ENCODE results near the gene PLCH2. TPM values are rescaled to one million over a fixed set of nuclear protein-coding genes. Genes with fewer than 3 reads are reported as not detected.

PLCH2 gene, protein sequence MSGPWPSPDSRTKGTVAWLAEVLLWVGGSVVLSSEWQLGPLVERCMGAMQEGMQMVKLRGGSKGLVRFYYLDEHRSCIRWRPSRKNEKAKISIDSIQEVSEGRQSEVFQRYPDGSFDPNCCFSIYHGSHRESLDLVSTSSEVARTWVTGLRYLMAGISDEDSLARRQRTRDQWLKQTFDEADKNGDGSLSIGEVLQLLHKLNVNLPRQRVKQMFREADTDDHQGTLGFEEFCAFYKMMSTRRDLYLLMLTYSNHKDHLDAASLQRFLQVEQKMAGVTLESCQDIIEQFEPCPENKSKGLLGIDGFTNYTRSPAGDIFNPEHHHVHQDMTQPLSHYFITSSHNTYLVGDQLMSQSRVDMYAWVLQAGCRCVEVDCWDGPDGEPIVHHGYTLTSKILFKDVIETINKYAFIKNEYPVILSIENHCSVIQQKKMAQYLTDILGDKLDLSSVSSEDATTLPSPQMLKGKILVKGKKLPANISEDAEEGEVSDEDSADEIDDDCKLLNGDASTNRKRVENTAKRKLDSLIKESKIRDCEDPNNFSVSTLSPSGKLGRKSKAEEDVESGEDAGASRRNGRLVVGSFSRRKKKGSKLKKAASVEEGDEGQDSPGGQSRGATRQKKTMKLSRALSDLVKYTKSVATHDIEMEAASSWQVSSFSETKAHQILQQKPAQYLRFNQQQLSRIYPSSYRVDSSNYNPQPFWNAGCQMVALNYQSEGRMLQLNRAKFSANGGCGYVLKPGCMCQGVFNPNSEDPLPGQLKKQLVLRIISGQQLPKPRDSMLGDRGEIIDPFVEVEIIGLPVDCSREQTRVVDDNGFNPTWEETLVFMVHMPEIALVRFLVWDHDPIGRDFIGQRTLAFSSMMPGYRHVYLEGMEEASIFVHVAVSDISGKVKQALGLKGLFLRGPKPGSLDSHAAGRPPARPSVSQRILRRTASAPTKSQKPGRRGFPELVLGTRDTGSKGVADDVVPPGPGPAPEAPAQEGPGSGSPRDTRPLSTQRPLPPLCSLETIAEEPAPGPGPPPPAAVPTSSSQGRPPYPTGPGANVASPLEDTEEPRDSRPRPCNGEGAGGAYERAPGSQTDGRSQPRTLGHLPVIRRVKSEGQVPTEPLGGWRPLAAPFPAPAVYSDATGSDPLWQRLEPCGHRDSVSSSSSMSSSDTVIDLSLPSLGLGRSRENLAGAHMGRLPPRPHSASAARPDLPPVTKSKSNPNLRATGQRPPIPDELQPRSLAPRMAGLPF (N-terminal part only)
- total RNA-seq = 1 to 10 TPM in 1 of 2 donors, under 1 TPM in 1; 0.33 to 1.0 TPM
- 1 to 10 TPM in 1 of 2 donors, not detected in 1; 1.3 TPM for polyA plus RNA-seq

DNA sequence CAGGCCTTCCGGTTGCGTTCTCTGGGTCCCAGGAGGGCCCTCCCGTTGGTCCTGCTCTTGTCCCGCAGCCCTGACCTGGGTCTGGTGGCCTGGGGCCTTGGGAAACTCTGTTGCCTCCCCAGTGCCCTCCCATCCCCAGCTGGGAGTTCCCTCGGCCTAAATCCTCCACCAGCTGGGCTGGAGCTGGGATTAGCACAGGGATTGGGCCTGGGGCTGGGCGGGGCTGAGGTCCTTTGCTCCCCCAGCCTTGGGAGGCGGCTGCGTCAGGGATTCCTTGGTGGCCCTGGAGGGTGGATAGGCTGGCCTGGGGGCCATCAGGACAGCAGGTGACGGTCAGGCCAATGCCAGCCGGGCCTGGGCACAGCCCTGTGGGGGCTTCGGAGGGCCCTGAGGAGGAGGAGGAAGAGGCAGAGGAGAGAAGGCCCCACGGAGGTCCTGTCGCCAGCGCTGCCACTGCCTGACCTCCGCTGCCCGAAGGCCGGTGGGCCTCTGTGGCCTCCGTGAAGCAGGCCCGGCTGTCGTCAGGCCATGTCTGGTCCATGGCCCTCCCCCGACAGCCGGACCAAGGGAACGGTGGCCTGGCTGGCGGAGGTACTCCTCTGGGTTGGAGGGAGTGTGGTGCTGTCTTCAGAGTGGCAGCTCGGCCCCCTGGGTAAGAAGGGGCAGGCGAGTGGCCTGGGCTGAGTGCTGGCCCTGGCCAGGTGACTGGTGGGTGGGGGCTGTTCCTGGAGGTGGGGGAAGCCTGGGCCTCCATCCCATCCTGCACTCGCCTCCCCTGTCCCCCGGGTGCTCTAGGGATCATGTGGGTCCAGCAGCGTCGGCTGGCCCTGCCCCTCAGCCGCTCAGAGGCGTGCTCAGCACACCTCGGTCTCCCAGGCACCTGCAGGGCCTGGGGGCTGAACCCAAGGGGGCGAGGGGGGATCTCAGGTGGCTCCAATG, at the start of gene PLCH2:
TSS of gene PLCH2 (plus strand) at position 229 of the 939 bp plus-strand sequence. CDS start at position 529, 300 bp downstream.
- Histone ChIP-seq H3K4me3 (ENCODE audit: low read depth in 1 of 3, low read length in 3 of 3) (no peak within 1 kb of the TSS), H3K27me3 (ENCODE audit: control insufficient read depth in 4 of 4, insufficient read depth in 4 of 4, low read length in 3 of 4) (no peaks in the 10 kb centered on the region), H3K27ac (ENCODE audit: low read depth in 1 of 2, low read length in 2 of 2) (peak within 1 kb of the TSS; percentile 48 to 63), H3K9ac (ENCODE audit: low read depth in 1 of 2, low read length in 2 of 2) (no peak within 1 kb of the TSS), H3K4me1 (ENCODE audit: control insufficient read depth in 4 of 4, insufficient read depth in 4 of 4, low read length in 3 of 4) (peaks cover 14 to 33% (median 29%) of the 10 kb centered on the region in 4 donors), H3K36me3 (ENCODE audit: control insufficient read depth in 4 of 4, insufficient read depth in 3 of 4, low read depth in 1 of 4, low read length in 3 of 4) (no peaks in the 10 kb centered on the region), H3K9me3 (ENCODE audit: control insufficient read depth in 4 of 4, low read length in 3 of 4) (no peaks in the 10 kb centered on the region)
- TF ChIP-seq NR2F2 (IDR thresholded peaks at IDR 0.05) (no peak), RAD21 (IDR thresholded peaks at IDR 0.05) (no peak), FOXA1 (IDR thresholded peaks at IDR 0.05) (no peak)
- TF ChIP-seq, protein P1, sequence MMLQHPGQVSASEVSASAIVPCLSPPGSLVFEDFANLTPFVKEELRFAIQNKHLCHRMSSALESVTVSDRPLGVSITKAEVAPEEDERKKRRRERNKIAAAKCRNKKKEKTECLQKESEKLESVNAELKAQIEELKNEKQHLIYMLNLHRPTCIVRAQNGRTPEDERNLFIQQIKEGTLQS (IDR thresholded peaks at IDR 0.05) = no peak
- WGBS = 90% methylated on average over 34 of the region's 34 CpGs
- no peak for DNase-seq (ENCODE audit: low spot score)

DNA sequence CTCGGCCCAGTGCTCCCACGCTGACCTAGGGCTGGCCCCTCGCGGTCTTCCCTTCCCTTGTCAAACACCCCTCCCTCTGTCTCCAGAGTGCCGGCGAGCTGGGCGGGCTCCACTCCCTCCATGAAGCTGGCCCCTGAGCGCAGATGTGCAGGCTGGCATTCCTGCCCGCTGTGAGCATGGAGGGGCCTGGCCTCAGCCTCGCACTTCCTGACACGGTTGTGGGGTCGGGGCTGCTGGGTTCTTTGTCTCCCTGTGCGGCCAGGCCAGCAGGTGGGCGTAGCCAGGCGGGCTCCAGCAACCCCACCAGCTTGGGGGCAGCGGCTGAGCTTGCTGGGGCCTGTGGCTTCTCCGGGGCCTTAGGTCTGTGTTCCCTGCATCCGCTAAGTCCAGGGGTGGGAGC, 49.5 kb upstream of the PLCH2 start:
- no peaks in the 10 kb centered on the region for H3K4me1 ChIP-seq (ENCODE audit: control insufficient read depth in 4 of 4, insufficient read depth in 4 of 4, low read length in 3 of 4)
- 70% methylated on average over 18 of the region's 18 CpGs for WGBS
- no peak overlapping the region for H3K9ac ChIP-seq (ENCODE audit: low read depth in 1 of 2, low read length in 2 of 2)
- peaks cover 0 to 8% (median 2%) of the 10 kb centered on the region in 4 donors for H3K9me3 ChIP-seq (ENCODE audit: control insufficient read depth in 4 of 4, low read length in 3 of 4)
- no peak for TF ChIP-seq RAD21 (IDR thresholded peaks at IDR 0.05)
- no peaks in the 10 kb centered on the region for H3K36me3 ChIP-seq (ENCODE audit: control insufficient read depth in 4 of 4, insufficient read depth in 3 of 4, low read depth in 1 of 4, low read length in 3 of 4)
- no peak overlapping the region for H3K27ac ChIP-seq (ENCODE audit: low read depth in 1 of 2, low read length in 2 of 2)
- no peak for DNase-seq (ENCODE audit: low spot score)
- no peak overlapping the region for H3K4me3 ChIP-seq (ENCODE audit: low read depth in 1 of 3, low read length in 3 of 3)
- H3K27me3 ChIP-seq (ENCODE audit: control insufficient read depth in 4 of 4, insufficient read depth in 4 of 4, low read length in 3 of 4) = no peaks in the 10 kb centered on the region

DNA sequence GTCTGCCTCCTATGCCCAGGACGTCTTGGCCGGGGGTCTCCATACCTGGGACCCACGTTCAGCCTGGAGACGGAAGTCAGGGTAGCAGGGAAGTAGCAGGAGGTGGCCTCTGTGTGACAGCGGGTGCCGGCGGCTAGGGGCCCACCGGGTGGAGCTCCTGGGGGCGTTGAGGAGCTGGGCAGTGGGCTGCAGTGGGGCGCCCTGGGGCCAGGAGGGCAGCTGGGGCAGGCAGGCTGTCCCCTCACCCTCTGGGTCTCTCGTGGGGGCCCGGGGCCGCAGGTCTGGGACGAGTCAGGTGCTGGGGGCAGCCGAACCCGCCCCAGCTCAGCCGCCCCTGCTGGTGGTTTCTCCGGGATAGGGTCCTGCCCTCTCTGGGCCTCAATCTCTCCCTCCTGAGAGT, 49.0 kb upstream of the PLCH2 start:
- Histone ChIP-seq H3K9ac (ENCODE audit: low read depth in 1 of 2, low read length in 2 of 2) (no peak overlapping the region), H3K4me3 (ENCODE audit: low read depth in 1 of 3, low read length in 3 of 3) (no peak overlapping the region), H3K4me1 (ENCODE audit: control insufficient read depth in 4 of 4, insufficient read depth in 4 of 4, low read length in 3 of 4) (no peaks in the 10 kb centered on the region), H3K27ac (ENCODE audit: low read depth in 1 of 2, low read length in 2 of 2) (no peak overlapping the region), H3K9me3 (ENCODE audit: control insufficient read depth in 4 of 4, low read length in 3 of 4) (peaks cover 0 to 8% (median 2%) of the 10 kb centered on the region in 4 donors), H3K36me3 (ENCODE audit: control insufficient read depth in 4 of 4, insufficient read depth in 3 of 4, low read depth in 1 of 4, low read length in 3 of 4) (no peaks in the 10 kb centered on the region), H3K27me3 (ENCODE audit: control insufficient read depth in 4 of 4, insufficient read depth in 4 of 4, low read length in 3 of 4) (no peaks in the 10 kb centered on the region)
- DNase-seq (ENCODE audit: low spot score) = no peak
- WGBS = 84% methylated on average over 18 of the region's 18 CpGs
- TF ChIP-seq, protein P2, sequence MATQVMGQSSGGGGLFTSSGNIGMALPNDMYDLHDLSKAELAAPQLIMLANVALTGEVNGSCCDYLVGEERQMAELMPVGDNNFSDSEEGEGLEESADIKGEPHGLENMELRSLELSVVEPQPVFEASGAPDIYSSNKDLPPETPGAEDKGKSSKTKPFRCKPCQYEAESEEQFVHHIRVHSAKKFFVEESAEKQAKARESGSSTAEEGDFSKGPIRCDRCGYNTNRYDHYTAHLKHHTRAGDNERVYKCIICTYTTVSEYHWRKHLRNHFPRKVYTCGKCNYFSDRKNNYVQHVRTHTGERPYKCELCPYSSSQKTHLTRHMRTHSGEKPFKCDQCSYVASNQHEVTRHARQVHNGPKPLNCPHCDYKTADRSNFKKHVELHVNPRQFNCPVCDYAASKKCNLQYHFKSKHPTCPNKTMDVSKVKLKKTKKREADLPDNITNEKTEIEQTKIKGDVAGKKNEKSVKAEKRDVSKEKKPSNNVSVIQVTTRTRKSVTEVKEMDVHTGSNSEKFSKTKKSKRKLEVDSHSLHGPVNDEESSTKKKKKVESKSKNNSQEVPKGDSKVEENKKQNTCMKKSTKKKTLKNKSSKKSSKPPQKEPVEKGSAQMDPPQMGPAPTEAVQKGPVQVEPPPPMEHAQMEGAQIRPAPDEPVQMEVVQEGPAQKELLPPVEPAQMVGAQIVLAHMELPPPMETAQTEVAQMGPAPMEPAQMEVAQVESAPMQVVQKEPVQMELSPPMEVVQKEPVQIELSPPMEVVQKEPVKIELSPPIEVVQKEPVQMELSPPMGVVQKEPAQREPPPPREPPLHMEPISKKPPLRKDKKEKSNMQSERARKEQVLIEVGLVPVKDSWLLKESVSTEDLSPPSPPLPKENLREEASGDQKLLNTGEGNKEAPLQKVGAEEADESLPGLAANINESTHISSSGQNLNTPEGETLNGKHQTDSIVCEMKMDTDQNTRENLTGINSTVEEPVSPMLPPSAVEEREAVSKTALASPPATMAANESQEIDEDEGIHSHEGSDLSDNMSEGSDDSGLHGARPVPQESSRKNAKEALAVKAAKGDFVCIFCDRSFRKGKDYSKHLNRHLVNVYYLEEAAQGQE (IDR thresholded peaks at IDR 0.05) = no peak
- TF ChIP-seq NR2F2 (IDR thresholded peaks at IDR 0.05) = no peak
- no peak for TF ChIP-seq RAD21 (IDR thresholded peaks at IDR 0.05)
- no peak for TF ChIP-seq HNF4G (IDR thresholded peaks at IDR 0.05)
- no peak for TF ChIP-seq YY1 (IDR thresholded peaks at IDR 0.05)
- no peak for TF ChIP-seq RXRA (IDR thresholded peaks at IDR 0.05)
- no peak for TF ChIP-seq FOXA2 (IDR thresholded peaks at IDR 0.05)
- no peak for TF ChIP-seq FOXA1 (IDR thresholded peaks at IDR 0.05)
- TF ChIP-seq TAF1 (conservative IDR thresholded peaks at IDR 0.05) = no peak
- TF ChIP-seq, protein P3, sequence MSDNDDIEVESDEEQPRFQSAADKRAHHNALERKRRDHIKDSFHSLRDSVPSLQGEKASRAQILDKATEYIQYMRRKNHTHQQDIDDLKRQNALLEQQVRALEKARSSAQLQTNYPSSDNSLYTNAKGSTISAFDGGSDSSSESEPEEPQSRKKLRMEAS (IDR thresholded peaks at IDR 0.05) = no peak
- TF ChIP-seq, protein P4, sequence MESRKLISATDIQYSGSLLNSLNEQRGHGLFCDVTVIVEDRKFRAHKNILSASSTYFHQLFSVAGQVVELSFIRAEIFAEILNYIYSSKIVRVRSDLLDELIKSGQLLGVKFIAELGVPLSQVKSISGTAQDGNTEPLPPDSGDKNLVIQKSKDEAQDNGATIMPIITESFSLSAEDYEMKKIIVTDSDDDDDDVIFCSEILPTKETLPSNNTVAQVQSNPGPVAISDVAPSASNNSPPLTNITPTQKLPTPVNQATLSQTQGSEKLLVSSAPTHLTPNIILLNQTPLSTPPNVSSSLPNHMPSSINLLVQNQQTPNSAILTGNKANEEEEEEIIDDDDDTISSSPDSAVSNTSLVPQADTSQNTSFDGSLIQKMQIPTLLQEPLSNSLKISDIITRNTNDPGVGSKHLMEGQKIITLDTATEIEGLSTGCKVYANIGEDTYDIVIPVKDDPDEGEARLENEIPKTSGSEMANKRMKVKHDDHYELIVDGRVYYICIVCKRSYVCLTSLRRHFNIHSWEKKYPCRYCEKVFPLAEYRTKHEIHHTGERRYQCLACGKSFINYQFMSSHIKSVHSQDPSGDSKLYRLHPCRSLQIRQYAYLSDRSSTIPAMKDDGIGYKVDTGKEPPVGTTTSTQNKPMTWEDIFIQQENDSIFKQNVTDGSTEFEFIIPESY (IDR thresholded peaks at IDR 0.05) = no peak
- TF ChIP-seq, protein P5, sequence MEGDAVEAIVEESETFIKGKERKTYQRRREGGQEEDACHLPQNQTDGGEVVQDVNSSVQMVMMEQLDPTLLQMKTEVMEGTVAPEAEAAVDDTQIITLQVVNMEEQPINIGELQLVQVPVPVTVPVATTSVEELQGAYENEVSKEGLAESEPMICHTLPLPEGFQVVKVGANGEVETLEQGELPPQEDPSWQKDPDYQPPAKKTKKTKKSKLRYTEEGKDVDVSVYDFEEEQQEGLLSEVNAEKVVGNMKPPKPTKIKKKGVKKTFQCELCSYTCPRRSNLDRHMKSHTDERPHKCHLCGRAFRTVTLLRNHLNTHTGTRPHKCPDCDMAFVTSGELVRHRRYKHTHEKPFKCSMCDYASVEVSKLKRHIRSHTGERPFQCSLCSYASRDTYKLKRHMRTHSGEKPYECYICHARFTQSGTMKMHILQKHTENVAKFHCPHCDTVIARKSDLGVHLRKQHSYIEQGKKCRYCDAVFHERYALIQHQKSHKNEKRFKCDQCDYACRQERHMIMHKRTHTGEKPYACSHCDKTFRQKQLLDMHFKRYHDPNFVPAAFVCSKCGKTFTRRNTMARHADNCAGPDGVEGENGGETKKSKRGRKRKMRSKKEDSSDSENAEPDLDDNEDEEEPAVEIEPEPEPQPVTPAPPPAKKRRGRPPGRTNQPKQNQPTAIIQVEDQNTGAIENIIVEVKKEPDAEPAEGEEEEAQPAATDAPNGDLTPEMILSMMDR (IDR thresholded peaks at IDR 0.05; ENCODE audit: low read depth, low read length, missing input control) = no peak

Data from liver (tissue), 9 donors.